GM12892 (cell line): ENCODE results near the gene LRMDA.

Experiments used
- POLR2A ChIP-seq: IDR thresholded peaks from 2 replicates; pipeline ENCODE4 v1.6.1; 2011; ENCODE audit warnings: low read depth, low read length, control low read depth
- TAF1 ChIP-seq: IDR thresholded peaks from 2 replicates; pipeline ENCODE4 v1.6.1; 2011; ENCODE audit warnings: low read depth, mild to moderate bottlenecking, control low read depth, low read length, borderline replicate concordance

GRCh38 chr10:75429159-75429827, 2.1 kb upstream of the LRMDA start:
- TF ChIP-seq POLR2A (no peak), TAF1 (no peak)
